Hepatic stellate cell (primary cell): ENCODE results near the gene TLE4.

ENCODE experiments used
- DNase-seq: peaks from one replicate; pipeline ENCODE4 v3.0.0; 2011; ENCODE audit warnings: low spot score

The TLE4 gene

GRCh38 chr9:79572032-79572607 lies 355 bp downstream of the TLE4 start:
- DNase-seq = no peak

DNA sequence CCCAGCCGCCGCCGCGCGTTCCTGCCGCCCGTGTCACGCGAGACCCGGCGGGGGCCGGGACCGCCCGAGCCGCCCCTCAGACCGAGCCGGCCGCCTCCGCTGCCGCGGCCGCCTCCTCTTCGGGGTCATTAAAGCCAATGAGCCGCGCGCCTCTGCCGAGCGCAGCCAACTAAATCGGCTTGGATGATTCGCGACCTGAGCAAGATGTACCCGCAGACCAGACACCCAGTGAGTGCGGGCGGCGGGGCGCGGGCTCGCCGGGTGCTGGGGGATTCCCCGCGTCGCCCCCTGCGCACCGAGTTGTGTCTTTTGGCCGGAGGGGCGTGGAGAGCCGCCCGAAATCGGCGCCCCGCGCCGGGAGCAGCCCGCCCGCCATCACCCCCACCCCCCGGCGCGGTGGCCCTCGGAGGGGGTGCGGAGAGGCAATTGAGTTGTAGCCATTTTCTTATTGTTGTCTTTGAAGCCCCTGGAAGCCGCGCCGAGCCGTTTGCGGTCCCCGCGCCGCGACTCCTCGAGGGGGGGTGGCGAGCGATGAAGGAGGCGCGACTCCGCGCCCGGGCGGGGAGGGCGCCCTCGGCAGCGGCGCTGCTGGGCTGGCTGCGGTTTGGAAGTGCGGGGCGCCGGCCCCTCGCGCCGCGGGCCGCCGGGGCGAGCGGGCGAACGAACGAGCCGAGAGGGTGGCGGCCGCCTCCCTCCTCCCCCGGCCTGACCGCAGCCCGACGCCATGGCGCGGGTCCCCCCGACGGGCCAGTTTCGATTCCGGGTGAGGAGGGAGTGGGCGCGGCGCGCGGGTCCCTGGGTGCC lies 1.0 kb downstream of the TLE4 start:
- peak; percentile 57 for DNase-seq

- no peak for DNase-seq
Measured at GRCh38 chr9:79573412-79573923, 1.7 kb downstream of the TLE4 start.

DNA sequence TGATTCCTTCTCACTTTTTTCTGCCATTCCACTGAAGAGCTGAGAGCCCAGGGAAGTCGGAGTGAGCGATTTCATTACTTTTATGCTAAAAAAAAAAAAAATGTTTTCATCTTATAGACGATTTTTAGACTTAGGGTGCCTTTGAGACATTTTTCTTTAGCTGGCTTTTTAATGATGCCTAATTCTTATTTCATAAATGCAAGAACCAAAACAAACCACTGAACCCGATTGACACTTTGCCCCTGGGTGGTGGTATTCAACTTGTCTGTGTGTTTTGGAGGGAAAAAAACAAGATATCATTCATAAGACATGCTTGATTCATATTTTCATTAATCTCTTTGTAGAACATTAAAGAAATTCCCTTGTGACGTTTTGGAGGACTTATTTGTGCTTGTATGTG lies 2.4 kb downstream of the TLE4 start:
- DNase-seq = no peak

GRCh38 chr9:79574781-79575180 lies 3.0 kb downstream of the TLE4 start:
- no peak for DNase-seq

DNA sequence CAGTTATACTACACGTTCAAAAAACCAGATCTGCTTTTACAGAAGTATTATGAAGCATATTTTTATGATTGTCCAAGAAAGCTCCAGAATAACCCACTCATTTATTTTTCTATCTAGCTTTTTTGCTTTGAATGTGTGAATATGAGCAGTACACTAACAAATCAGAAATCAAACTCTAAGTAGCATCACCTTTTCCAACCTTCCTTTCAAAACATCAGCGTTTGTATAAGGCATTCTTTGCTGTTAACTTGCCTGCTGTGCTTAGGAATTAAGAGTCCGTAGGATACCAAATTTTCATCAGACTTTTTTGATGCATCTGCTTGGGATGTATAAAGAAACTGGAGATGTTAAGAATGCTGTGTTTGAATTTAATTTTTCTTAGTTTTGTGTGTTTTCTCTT lies 3.8 kb downstream of the TLE4 start:
- no peak for DNase-seq

GRCh38 chr9:79577969-79578723 lies 6.4 kb downstream of the TLE4 start:
- DNase-seq = no peak

DNA sequence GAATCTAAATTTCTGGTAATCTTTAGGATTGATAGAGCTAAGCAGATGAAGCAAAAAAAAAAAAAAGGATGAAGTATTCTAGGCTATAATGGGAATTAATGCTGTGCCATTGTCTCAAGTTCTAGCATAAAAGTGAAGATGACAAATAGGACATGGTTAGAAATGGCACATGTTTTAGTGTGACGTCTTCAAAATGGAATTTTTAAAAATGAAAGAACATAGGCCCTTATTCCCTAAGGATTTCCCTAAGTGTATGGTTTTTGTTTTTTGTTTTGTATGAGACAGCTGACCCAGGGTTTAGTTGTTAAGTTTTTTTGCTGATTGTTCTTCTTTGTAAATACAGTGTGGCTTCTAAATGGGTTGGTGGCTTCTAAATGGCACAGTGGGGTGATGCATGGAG lies 7.1 kb downstream of the TLE4 start:
- no peak for DNase-seq

- no peak for DNase-seq
Measured at GRCh38 chr9:79579624-79580023, 7.9 kb downstream of the TLE4 start.

GRCh38 chr9:79580055-79580454 lies 8.3 kb downstream of the TLE4 start:
- DNase-seq = no peak

- no peak for DNase-seq
Measured at GRCh38 chr9:79581388-79581787, 9.6 kb downstream of the TLE4 start.

DNA sequence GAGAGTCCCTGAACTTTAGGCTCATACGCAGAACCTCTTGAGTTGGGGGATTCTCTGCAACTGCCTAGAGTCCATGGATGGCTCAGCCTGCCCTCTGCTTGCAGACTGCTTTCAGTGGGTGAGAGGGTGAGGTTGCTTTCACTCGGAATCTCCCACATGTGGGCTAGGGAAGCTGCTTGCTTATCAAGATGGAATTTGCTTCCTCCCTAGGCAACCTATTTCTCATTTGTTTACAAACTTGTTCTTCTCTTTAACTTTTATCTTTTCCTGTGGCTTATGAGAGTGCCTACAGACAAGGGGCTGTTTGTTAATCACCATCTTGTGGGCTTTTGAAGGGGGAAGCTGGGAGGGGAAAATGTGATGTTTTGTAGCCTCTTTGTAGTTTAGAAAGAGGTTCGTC lies 10.0 kb downstream of the TLE4 start:
- peak; percentile 45 for DNase-seq

DNA sequence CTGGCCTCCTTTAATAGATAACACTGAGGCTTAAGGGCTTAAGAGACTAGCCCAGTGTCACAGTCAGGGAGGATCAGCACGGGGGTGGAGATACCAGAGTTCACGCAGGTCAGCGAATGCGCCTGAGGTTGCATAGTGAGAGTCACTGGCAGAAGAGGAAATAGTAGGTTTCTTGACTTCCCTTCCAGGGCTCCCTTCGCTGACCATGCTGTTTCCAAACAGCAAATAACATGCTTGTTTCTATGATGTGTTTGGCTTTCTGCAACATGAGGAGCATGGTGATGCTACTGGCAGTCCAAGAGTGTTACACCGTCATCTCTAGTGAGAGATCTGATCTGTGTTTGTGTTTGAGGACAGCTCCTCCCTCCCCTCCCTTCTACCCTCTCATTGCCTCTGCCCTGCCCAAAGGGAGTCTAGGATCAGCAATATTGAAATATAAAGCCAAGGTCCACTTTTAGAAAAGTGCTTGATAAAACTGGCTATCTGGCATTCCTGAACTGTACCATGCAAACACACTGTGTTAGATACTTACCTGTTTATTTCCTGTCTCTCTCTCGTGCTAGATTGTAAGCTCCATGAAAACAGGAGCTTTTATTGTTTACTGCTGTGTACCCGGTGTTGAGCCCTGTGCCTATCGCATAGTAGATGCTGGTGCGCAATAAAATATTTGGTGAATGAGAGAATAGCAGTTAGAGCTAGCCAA lies 12.3 kb downstream of the TLE4 start:
- DNase-seq = no peak

- DNase-seq = no peak
Measured at GRCh38 chr9:79584655-79584982, 12.9 kb downstream of the TLE4 start.

GRCh38 chr9:79588488-79589223 lies 16.9 kb downstream of the TLE4 start:
- DNase-seq = no peak

DNA sequence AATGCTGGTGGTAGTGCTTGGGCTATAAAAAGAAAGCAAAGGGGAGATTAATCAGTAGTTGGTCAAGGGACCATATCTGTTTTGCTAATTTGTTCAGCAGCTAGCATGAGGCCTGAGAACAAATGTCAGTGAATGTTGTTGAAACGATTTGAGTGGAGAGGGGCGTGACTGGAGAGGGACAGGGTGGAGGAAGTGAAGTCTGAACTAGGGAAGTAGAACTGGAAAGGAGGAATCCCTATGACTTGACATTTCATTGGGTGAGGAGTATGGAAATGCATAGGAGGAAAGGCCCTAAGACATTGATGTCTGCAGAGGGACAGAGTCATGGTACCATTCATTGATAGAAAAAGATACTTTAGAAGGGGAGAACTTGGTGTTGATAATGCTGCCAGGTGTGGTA lies 19.7 kb downstream of the TLE4 start:
- no peak for DNase-seq

GRCh38 chr9:79592726-79593493 lies 21.1 kb downstream of the TLE4 start:
- no peak for DNase-seq

DNA sequence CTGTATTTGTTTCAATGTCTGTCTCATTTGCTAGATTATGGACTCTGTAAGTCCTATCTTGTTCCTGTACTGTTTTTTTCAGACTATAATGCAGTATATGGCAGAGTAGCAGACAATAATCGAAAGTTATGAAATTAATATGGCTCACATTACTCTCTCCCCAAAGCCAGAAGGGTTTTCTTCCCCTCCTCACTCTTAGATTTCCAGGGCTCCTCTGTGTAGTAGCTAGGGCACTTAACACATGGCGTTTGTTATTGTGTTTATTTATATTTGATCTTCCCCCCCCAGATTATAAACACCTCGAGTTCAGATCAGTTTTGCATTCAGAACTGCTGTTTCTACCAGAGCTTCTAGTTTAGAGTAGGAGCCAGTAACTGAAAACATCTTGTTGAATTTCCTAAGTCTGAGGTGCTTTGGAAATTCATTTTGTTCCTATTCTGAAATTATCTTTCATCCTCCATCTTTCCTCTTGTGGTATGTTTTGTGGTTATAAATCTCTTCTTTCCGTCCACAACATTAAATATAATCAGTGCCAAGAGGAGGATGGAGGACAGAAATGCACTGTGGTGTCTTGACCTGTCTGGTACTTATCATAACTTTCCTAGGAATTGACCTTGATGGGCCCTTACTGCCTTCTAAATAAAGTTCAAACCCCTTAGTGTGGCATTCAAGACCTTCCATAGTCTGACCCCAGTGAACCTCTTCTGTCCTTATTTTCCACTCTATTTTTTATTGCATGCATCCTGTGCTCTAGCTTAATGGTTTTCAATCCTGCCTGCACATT lies 27.0 kb downstream of the TLE4 start:
- DNase-seq = no peak

DNA sequence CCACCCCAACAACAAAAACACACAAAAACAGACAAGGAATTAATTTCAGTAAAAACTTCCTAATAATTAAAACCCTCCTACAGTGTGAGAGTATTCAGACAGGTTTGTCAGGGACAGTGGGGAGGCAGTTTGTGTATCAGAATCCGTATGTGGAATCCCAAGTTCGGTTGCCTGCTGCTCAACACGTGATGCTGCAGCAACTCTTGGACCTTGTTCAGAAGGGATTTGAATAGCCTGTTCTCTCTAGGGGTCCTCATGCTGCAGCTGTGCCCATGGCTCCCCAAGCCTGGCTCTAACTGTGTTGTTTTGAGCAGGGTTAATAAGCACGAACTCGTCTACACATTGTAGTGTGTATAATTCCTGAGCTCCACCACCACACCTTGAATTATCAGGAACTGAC lies 28.7 kb downstream of the TLE4 start:
- DNase-seq = no peak

- DNase-seq = no peak
Measured at GRCh38 chr9:79603222-79603920, 31.6 kb downstream of the TLE4 start.
